IPS DF 6.9 (cell line): ENCODE measurements around the gene SSBP3.

Experiments used
- DNase-seq: peaks from one replicate; pipeline ENCODE4 v3.0.0-alpha.2; 2013; ENCODE audit warnings: low read depth, low spot score
- H3K27ac ChIP-seq: one replicate; pipeline ENCODE4 v1.5.1; 2013; ENCODE audit warnings: low read length, control low read depth
- H3K27me3 ChIP-seq: 2 replicates; pipeline ENCODE4 v1.6.1; 2013; ENCODE audit warnings: mild to moderate bottlenecking, low read length; ENCODE audit not compliant: control insufficient read depth, insufficient read depth
- H3K36me3 ChIP-seq: 2 replicates; pipeline ENCODE4 v1.6.1; 2013; ENCODE audit warnings: low read length; ENCODE audit not compliant: control insufficient read depth, insufficient read depth
- H3K4me1 ChIP-seq: 2 replicates; pipeline ENCODE4 v1.6.1; 2013; ENCODE audit warnings: low read length; ENCODE audit not compliant: control insufficient read depth, insufficient read depth
- H3K4me3 ChIP-seq: 2 replicates; pipeline ENCODE4 v1.5.1; 2013; ENCODE audit warnings: mild to moderate bottlenecking, low read length
- H3K9me3 ChIP-seq: 2 replicates; pipeline ENCODE4 v1.6.1; 2013; ENCODE audit warnings: low read length, inconsistent platforms; ENCODE audit not compliant: control insufficient read depth, insufficient read depth
- WGBS: extraction: QIAGEN DNeasy Blood & Tissue Kit; methylation state at CpG from one replicate; pipeline ENCODE4 v1.1.7; 2013; ENCODE audit warnings: mixed read lengths, missing lambda C conversion rate; ENCODE audit not compliant: insufficient read length, insufficient coverage; 5-methylcytosine and 5-hydroxymethylcytosine counted together

The SSBP3 gene

DNA sequence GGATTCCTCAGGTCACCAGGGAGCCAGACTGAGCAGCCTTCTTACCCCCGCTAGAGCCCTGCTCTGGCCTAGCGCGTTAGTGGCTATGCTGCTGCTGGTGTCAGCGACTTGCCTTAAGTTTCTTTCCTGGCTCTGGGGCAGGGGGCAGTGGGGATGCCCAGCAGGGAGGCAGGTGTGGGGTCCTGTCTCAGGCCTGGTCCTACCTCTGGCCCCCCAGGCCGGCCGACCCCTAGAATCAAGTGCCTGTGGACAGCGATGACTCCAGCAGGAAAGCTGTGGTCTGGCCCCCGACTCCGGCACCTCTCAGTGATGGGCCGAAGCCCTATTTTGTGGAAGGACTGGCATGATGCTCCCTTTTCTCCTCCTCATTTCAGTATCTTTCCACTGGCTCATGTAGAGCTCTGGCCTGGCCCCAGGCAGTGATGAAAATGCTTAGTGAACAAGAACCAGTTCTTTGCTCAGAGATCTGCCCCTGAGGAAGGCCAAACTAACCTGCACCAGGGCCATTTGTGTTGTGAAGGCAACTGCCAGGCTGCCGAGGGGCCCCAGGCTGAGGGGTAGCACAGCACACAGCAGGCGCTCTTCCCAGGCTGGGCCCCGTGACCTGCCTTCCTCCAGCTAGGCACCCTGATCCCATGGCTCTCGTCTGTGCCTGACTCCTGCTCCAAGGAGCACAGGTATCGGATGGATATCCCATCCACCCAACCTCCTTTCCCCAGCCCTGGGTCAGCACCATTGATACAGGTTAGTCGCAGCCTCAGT is 182.6 kb downstream of the SSBP3 start:
- no peak overlapping the region for H3K4me3 ChIP-seq
- no peak overlapping the region for H3K27ac ChIP-seq
- H3K4me1 ChIP-seq: peaks cover 1% of the 10 kb centered on the region
- WGBS: no CpG with 5 or more reads among the region's 16 CpGs
- no peak for DNase-seq
- no peaks in the 10 kb centered on the region for H3K27me3 ChIP-seq
- no peaks in the 10 kb centered on the region for H3K9me3 ChIP-seq
- peaks cover 8% of the 10 kb centered on the region for H3K36me3 ChIP-seq

DNA sequence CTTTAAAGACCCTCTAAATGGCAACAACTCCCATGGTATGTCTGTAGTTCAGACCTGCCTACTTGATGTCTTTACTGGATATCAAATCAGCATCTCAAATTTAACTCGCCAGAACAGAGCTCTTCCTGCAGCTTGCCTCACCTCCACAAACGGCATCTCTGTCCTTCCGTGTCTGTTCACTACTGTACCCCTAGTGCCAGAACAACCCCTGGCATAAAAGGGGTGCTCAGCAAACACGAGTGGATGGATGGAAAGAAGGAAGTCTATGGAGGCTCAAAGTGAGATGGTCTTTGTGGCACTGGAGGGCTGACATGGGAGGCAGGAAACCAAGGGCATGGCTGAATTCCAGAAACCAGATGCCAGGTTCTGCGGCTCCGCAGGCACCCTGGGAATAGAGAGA is 183.5 kb downstream of the SSBP3 start:
- no peaks in the 10 kb centered on the region for H3K9me3 ChIP-seq
- no peaks in the 10 kb centered on the region; the same call in 1 of the 2 replicates for H3K4me1 ChIP-seq
- no CpG with 5 or more reads among the region's 6 CpGs for WGBS
- no peak for DNase-seq
- no peaks in the 10 kb centered on the region for H3K27me3 ChIP-seq
- no peak overlapping the region for H3K27ac ChIP-seq
- no peak overlapping the region for H3K4me3 ChIP-seq
- H3K36me3 ChIP-seq: peaks cover 12% of the 10 kb centered on the region

DNA sequence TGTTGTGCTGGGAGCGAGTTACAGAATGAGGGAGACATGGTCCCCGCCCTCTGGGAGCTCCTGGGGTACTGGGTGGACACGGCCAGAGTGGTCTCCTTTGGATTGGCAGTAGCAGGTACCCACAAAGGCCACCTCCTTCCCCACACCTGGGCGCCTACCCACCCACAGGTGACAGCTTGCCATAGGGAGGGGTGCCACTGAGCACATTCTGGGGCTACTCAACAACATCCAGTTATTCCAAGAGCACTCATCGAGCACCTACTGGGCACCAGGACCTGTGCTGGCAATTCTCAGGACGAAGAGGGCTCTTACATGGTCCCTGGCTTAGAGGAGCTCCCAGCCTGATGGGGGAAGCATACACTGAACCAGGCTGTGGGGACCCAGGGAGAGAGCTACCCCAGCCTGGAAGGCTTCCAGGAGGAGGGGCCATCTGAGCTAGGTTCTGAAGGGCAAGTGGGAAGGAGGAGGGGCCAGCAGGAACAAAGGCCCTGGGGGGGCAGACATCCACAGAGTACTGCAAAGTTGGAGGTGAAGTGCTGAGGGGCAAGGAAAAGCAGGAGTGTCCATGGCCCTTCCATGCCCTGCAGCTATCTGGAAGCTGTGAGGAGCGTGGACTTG is 184.2 kb downstream of the SSBP3 start:
- no CpG with 5 or more reads among the region's 7 CpGs for WGBS
- H3K9me3 ChIP-seq: no peaks in the 10 kb centered on the region
- H3K27me3 ChIP-seq: no peaks in the 10 kb centered on the region
- H3K27ac ChIP-seq: no peak overlapping the region
- no peaks in the 10 kb centered on the region for H3K4me1 ChIP-seq
- DNase-seq: no peak
- peaks cover 19% of the 10 kb centered on the region for H3K36me3 ChIP-seq
- H3K4me3 ChIP-seq: no peak overlapping the region

DNA sequence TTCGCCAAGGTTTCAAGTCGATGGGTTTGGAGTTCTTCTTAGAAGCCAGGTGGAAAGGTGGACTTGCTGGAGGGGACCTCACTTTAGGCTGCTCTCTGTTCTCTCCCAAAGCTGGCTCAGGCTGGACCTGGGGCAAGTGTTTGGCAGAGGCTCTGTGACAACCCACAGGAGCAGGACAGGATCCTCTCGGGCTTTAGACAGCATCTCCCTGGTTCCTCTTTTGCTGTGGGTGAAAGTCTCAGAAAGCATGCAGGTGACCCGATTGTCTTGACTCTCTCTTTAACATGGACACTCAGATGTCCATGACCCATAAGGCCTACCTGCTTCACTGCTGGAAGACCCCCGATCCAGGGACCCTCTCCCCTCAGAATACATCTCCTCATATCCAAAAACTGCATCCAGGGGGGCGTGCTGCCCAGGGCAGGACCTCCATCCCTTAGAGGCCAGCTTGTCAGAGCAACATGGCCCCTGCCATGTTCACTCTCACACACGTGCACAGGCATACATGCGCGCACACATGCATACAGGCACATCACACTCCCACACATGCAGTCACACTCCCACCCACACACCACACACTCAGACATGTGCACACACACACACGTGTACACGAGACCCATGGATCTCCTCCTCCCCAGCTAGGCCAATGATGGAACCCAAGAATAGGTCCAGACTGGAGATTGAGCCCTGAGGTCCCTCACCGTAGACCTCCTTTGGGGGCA is 184.9 kb downstream of the SSBP3 start:
- no CpG with 5 or more reads among the region's 12 CpGs for WGBS
- no peaks in the 10 kb centered on the region for H3K4me1 ChIP-seq
- no peak overlapping the region for H3K27ac ChIP-seq
- no peak overlapping the region for H3K4me3 ChIP-seq
- no peaks in the 10 kb centered on the region for H3K9me3 ChIP-seq
- peaks cover 26% of the 10 kb centered on the region for H3K36me3 ChIP-seq
- no peaks in the 10 kb centered on the region for H3K27me3 ChIP-seq
- DNase-seq: no peak

DNA sequence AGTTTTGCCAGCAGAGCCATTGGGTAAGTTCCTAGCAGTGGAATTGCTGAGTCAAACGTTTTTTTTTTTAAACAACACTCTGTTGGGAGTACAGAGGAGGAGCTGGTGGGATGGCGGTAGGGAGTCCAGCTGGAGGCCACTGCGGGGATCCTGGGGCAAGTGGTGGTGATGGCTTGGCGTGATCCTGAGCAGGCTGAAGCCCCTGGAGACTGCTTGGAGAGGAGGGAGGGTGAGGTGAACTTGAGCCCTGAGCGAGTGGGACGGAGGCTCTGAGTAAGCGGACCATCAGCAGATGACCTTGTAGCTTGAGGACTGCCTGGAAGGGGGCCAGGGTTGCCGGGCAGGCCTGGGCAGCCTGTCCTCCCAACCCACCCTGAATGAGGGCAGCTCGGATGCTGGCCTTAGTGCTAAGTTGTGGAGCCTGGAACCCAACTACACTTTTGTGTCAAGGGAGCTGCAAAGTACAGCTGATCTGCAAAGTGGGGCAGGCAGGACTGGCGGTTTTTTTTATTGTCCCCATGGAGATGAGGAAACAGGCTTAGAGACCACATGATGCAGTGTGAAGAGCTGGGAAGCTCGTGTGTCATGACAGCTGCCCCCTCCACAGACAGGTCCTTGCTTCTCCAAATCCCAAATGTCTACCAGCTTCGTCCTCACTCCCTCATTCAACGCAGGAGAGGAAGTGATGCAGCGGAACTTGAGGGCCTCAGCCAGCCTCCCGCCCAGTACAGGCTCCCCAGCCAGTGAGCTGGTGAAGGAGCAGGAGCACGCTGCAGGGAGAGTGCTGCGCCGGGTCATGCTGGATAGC is 186.0 kb downstream of the SSBP3 start:
- H3K36me3 ChIP-seq: peaks cover 35% of the 10 kb centered on the region
- H3K27ac ChIP-seq: no peak overlapping the region
- no peaks in the 10 kb centered on the region for H3K4me1 ChIP-seq
- no peaks in the 10 kb centered on the region for H3K27me3 ChIP-seq
- H3K9me3 ChIP-seq: no peaks in the 10 kb centered on the region
- no peak overlapping the region for H3K4me3 ChIP-seq
- no peak for DNase-seq
- no CpG with 5 or more reads among the region's 18 CpGs for WGBS

DNA sequence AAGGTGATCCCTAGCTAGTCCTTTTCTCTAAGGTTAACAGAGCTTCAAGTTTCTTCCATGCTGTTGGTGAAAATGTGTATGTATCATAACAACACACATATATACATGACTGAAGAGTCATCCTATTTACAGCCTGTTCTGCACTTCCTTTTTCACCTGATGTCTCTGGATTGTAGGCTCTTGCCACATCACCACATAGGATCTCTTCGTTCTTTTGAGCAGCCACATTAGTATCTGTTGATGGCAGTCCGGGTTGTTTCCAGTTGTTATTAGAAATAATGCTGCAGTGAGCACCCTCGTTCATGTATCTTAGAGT is 186.5 kb downstream of the SSBP3 start:
- no peaks in the 10 kb centered on the region for H3K4me1 ChIP-seq
- WGBS: no CpG with 5 or more reads among the region's 3 CpGs
- H3K27me3 ChIP-seq: no peaks in the 10 kb centered on the region
- no peak overlapping the region for H3K27ac ChIP-seq
- H3K4me3 ChIP-seq: no peak overlapping the region
- no peak for DNase-seq
- peaks cover 40% of the 10 kb centered on the region for H3K36me3 ChIP-seq
- no peaks in the 10 kb centered on the region for H3K9me3 ChIP-seq

DNA sequence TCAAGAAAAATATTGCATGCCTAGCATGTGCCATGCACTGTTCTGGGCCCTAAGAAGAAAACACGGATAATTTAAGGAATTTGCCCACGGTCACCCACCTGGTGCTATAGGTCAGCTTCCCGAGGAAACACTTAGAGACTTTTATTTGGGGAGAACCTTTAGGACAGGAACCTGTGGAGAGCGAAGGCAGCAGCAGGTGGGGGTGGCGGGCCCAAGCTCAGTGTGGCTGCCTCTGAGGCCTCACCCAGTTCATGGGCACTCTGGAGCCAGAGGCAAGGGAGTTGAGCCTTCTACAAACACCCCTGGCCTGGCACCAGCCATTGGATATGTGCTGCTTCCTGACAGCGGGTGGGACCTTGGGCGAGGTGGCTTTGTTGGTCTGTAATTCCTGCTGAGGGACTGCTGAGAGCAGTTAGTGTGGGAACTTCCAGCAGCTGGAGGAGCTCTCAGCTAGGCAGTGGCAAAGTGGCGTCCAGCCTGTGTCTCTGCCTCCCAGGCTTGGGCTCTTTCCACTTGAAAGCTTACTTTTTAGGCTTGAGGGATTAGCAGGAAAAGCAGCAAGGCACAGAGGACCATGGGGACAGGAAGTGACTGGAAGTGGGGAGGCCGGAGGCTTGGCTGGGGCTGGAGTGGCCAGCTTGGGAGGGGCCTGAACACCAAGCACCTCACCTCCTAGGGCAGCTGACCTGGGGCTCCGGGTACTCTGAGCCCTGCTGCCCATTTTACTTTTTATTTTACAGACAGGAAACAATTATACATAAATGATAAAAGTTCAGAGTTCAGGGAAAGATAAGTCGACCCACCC is 187.1 kb downstream of the SSBP3 start:
- DNase-seq: no peak
- H3K27me3 ChIP-seq: no peaks in the 10 kb centered on the region

DNA sequence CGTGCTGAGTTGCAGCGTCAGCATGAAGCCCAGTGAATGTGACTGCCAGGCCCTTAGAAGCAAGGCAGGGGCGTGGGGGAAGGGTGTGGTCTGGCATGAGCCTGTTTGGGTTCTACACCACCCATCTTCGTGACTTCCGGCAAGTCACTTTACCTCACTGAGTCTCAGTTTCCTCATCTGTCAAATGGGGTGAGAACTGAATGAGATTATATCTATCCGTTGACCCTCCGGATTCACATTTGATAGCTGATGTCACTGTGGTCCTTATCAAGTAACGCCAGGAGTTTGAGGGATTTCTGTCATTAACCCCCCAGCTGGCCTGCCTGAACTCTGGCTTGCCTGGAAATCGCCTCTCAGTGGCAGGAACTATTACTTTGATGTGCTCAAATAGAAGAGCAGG is 190.7 kb downstream of the SSBP3 start:
- WGBS: no CpG with 5 or more reads among the region's 9 CpGs
- no peaks in the 10 kb centered on the region for H3K27me3 ChIP-seq
- H3K4me1 ChIP-seq: no peaks in the 10 kb centered on the region
- no peak for DNase-seq
- H3K9me3 ChIP-seq: no peaks in the 10 kb centered on the region
- no peak overlapping the region for H3K4me3 ChIP-seq
- H3K27ac ChIP-seq: no peak overlapping the region
- peaks cover 73% of the 10 kb centered on the region for H3K36me3 ChIP-seq

More for the DNA sequence above, 187.1 kb downstream of the SSBP3 start:
- no CpG with 5 or more reads among the region's 11 CpGs for WGBS
- Histone ChIP-seq H3K9me3 (no peaks in the 10 kb centered on the region), H3K4me3 (no peak overlapping the region), H3K36me3 (peaks cover 44% of the 10 kb centered on the region), H3K4me1 (no peaks in the 10 kb centered on the region), H3K27ac (no peak overlapping the region)

DNA sequence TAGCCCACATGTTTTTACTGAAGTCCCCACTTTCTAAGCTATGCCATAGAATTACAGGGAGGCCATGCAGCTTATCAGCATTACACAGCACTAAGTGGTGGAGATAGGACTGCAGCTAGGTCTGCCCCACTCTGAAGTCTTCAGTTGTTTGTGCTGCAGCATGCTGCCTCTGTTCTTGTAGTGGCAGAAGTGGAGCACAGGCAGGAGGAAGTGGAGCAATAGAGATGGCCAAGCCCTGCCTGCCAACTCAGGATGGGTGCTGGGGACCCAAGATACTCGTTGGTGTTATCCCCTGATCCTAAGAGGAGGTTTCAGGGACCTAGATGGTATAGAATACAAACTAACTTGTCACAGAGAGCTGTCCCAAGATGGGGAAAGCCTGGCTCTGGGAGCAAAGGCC is 193.3 kb downstream of the SSBP3 start:
- Histone ChIP-seq H3K9me3 (no peaks in the 10 kb centered on the region), H3K4me3 (no peak overlapping the region), H3K27ac (no peak overlapping the region), H3K4me1 (no peaks in the 10 kb centered on the region), H3K27me3 (no peaks in the 10 kb centered on the region), H3K36me3 (peaks cover 76% of the 10 kb centered on the region)
- WGBS: no CpG with 5 or more reads among the region's 1 CpG
- no peak for DNase-seq
